Thyroid gland (tissue), 4 donors: ENCODE data around the gene GPR107. TPM values are rescaled to one million over a fixed set of nuclear protein-coding genes. Genes with fewer than 3 reads are reported as not detected.
A peak's percentile ranks its signal among the peaks of the same experiment; 100 is the strongest.

ENCODE experiments used
- DNase-seq, 2 donors: peaks; one replicate each; pipeline ENCODE4 v3.0.0-alpha.2; 2019
- H3K27ac ChIP-seq, 3 donors: fragments of 200-600 bp; sonication (generic); 1 replicate in 2 of 3; 2 replicates in 1 of 3; pipeline ENCODE4 v1.5.1; 2016 to 2019; ENCODE audit warnings: mild to moderate bottlenecking in 1 of 3, moderate library complexity in 1 of 3
- H3K27me3 ChIP-seq: fragments of 200-600 bp; sonication (generic); one replicate; pipeline ENCODE4 v1.5.1; 2019
- H3K36me3 ChIP-seq, 2 donors: fragments of 200-600 bp; sonication (generic); one replicate each; pipeline ENCODE4 v1.5.1; 2016 to 2019
- H3K4me1 ChIP-seq, 2 donors: fragments of 200-600 bp; sonication (generic); one replicate each; pipeline ENCODE4 v1.5.1; 2017 to 2019
- H3K4me3 ChIP-seq, 3 donors: fragments of 200-600 bp; sonication (generic); replicated peaks in 1 of 3; 1 replicate in 2 of 3; 2 replicates in 1 of 3; pipeline ENCODE4 v1.5.1; 2016; ENCODE audit warnings: mild to moderate bottlenecking in 1 of 3
- H3K9me3 ChIP-seq: fragments of 200-600 bp; sonication (generic); one replicate; pipeline ENCODE4 v1.5.1; 2017
- POLR2A ChIP-seq, 2 donors: fragments of 450-650 bp; IDR thresholded peaks; one replicate each; pipeline ENCODE4 v1.6.1; 2017; ENCODE audit warnings: antibody characterized with exemption in 2 of 2, mild to moderate bottlenecking in 2 of 2, moderate library complexity in 1 of 2
- WGBS, 2 donors: methylation state at CpG; one replicate each; pipeline ENCODE4 v1.1.5; 2017; 5-methylcytosine and 5-hydroxymethylcytosine counted together
- intact Hi-C: fragments of 100-400 bp; cut with DNase I; formaldehyde crosslinking; loops from one replicate; pipeline ENCODE4 v1.15.1; 2023
- total RNA-seq, 4 donors: library from RNA; depleted of rRNA; stranded (reverse); fragments of >200 nt; gene quantifications; one replicate each; pipeline ENCODE4 v1.2.3, GENCODE V29; 2016
- TF ChIP-seq, protein P1 (sequence below), 6 experiments: fragments of 200-600 bp in 3 of 6; fragments of 450-650 bp in 3 of 6; sonication (generic) in 3 of 6; IDR thresholded peaks; one replicate each; pipeline ENCODE4 v1.5.1; 2016 to 2019; ENCODE audit warnings: antibody characterized with exemption in 6 of 6, mild to moderate bottlenecking in 2 of 6, inconsistent platforms in 1 of 6, moderate library complexity in 1 of 6

Gene GPR107
- total RNA-seq, 4 donors from 2014 or later = 43.5 to 65.6 (median 58.7) TPM

DNA sequence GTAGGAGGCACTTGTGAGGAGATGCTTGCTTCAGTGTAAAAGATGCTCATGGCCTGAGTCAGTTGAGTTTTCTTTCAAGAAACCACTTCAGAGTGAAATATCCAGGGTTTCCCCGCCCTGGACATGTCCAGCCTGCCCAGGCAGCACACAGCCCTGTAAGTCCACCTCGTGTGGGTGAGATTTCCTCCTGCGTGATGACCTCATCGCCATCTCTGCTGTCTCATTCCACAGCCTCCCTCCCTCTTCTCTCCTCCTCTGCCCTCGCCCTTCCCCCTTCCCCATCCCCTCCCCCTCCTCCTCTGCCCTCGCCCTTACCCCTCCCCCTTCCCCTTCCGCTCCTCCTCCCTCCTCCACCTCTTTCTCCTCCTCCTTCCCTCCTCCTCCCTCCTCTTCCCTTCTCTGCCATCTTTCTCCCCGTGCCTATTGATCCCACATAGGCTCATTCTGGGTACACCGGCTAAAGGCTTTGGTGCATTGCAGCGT is 84.5 kb downstream of the GPR107 start:
- no peaks in the 10 kb centered on the region for H3K9me3 ChIP-seq
- peaks cover 0 to 6% of the 10 kb centered on the region in 2 donors for H3K36me3 ChIP-seq
- intact Hi-C loops = no loop called here
- peak overlapping the region; percentile 47 to 71 (median 53) for H3K27ac ChIP-seq
- peaks cover 17 to 25% of the 10 kb centered on the region in 2 donors for H3K4me1 ChIP-seq
- H3K27me3 ChIP-seq = no peaks in the 10 kb centered on the region
- WGBS, 2 donors = 45 to 56% methylated on average over 10 of the region's 10 CpGs
- TF ChIP-seq, protein P1, sequence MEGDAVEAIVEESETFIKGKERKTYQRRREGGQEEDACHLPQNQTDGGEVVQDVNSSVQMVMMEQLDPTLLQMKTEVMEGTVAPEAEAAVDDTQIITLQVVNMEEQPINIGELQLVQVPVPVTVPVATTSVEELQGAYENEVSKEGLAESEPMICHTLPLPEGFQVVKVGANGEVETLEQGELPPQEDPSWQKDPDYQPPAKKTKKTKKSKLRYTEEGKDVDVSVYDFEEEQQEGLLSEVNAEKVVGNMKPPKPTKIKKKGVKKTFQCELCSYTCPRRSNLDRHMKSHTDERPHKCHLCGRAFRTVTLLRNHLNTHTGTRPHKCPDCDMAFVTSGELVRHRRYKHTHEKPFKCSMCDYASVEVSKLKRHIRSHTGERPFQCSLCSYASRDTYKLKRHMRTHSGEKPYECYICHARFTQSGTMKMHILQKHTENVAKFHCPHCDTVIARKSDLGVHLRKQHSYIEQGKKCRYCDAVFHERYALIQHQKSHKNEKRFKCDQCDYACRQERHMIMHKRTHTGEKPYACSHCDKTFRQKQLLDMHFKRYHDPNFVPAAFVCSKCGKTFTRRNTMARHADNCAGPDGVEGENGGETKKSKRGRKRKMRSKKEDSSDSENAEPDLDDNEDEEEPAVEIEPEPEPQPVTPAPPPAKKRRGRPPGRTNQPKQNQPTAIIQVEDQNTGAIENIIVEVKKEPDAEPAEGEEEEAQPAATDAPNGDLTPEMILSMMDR (IDR thresholded peaks at IDR 0.05) = no peak
- TF ChIP-seq POLR2A (IDR thresholded peaks at IDR 0.05) = no peak
- peak in 1 of 2 donors; percentile 26 for DNase-seq
- no peak overlapping the region for H3K4me3 ChIP-seq

DNA sequence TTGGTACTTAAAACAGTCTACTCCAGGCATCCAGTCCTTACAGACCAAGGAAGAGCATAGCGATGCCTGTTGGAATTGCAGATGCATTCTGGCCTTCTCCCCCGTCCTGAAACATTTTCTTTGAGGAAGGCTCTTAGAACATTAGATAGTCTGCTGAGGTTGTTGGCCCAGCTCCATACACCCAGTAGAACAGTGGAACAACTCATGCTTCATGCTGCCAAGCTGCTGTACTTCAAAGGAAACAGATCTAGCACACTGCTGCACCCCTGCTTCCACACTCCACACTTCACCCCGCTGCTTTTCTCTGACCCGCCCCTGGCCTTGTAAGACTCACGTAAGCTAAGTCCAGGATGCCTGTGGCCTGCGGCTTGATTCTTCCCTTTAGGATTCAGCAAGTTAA is 85.1 kb downstream of the GPR107 start:
- Histone ChIP-seq H3K4me1 (peaks cover 20 to 30% of the 10 kb centered on the region in 2 donors), H3K36me3 (peaks cover 0 to 6% of the 10 kb centered on the region in 2 donors), H3K9me3 (no peaks in the 10 kb centered on the region), H3K4me3 (no peak overlapping the region), H3K27ac (peak overlapping the region; percentile 47 to 71 (median 71)), H3K27me3 (no peaks in the 10 kb centered on the region)
- TF ChIP-seq, protein P1 (IDR thresholded peaks at IDR 0.05) = peak in 2 of 6 experiments; percentile 9 to 10
- TF ChIP-seq POLR2A (IDR thresholded peaks at IDR 0.05) = no peak
- intact Hi-C loops = no loop called here
- WGBS, 2 donors = 18 to 20% methylated on average over 6 of the region's 6 CpGs
- DNase-seq = peak; percentile 92 to 93

DNA sequence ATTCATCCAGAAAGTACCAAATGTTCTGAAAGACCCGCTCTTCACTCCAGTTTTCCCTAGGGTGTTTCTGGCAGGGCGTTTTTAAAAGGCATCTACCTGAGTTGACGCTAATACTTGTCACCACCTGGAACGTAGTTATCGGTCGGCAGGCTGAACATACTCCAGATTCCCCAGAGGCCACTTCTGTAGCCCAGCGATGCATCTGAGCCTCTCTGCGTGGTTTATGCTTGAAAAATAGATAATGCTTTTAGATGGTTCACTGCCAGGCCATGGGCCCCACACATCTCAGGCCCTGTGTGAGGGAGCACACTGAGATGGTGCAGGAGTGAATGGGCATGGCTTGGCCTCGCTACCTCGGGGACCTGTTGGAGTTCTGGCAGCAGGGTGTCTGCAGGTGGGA is 85.5 kb downstream of the GPR107 start:
- intact Hi-C loops = no loop called here
- Histone ChIP-seq H3K4me1 (peaks cover 22 to 34% of the 10 kb centered on the region in 2 donors), H3K4me3 (no peak overlapping the region), H3K27ac (peak overlapping the region; percentile 47 to 71 (median 71)), H3K36me3 (peaks cover 0 to 6% of the 10 kb centered on the region in 2 donors), H3K9me3 (no peaks in the 10 kb centered on the region), H3K27me3 (no peaks in the 10 kb centered on the region)
- WGBS, 2 donors = 46 to 66% methylated on average over 10 of the region's 10 CpGs
- peak; percentile 42 to 47 for DNase-seq
- no peak for TF ChIP-seq POLR2A (IDR thresholded peaks at IDR 0.05)
- TF ChIP-seq, protein P1 (IDR thresholded peaks at IDR 0.05) = peak in 1 of 6 experiments; percentile 1

GRCh38 chr9:130140706-130141105 is 87.0 kb downstream of the GPR107 start:
- Histone ChIP-seq H3K4me1 (peaks cover 22 to 40% of the 10 kb centered on the region in 2 donors), H3K9me3 (no peaks in the 10 kb centered on the region), H3K4me3 (no peak overlapping the region), H3K27ac (no peak overlapping the region), H3K36me3 (peaks cover 0 to 4% of the 10 kb centered on the region in 2 donors), H3K27me3 (no peaks in the 10 kb centered on the region)
- no peak for DNase-seq
- TF ChIP-seq, protein P1 (IDR thresholded peaks at IDR 0.05) = no peak
- TF ChIP-seq POLR2A (IDR thresholded peaks at IDR 0.05) = no peak
- WGBS, 2 donors = 90 to 94% methylated on average over 10 of the region's 10 CpGs
- intact Hi-C loops = no loop called here

- peaks cover 22 to 40% of the 10 kb centered on the region in 2 donors for H3K4me1 ChIP-seq
- H3K27me3 ChIP-seq = no peaks in the 10 kb centered on the region
- 75 to 82% methylated on average over 8 of the region's 12 CpGs for WGBS, 2 donors
- H3K36me3 ChIP-seq = peaks cover 0 to 4% of the 10 kb centered on the region in 2 donors
- TF ChIP-seq, protein P1 (IDR thresholded peaks at IDR 0.05) = no peak
- TF ChIP-seq POLR2A (IDR thresholded peaks at IDR 0.05) = no peak
- DNase-seq = no peak
- H3K27ac ChIP-seq = no peak overlapping the region
- intact Hi-C loops = no loop called here
- H3K4me3 ChIP-seq = no peak overlapping the region
- no peaks in the 10 kb centered on the region for H3K9me3 ChIP-seq
Measured at GRCh38 chr9:130142056-130142455, 88.3 kb downstream of the GPR107 start.
